ENCODE results near the gene ATCAY. TPM values are rescaled to one million over a fixed set of nuclear protein-coding genes. Genes with fewer than 3 reads are reported as not detected.

Gene ATCAY
- total RNA-seq, 1 donor from 2014 or later = under 0.01 TPM

Small RNA genes lying within 50 kb of the gene (small RNA-seq; reads per million reads assigned to genes)
- not detected for gene RN7SL202P

Other genes with a start within 250 kb of the ATCAY start
- 6.3 TPM for gene PIP5K1C, start 180.2 kb upstream of the ATCAY start, total RNA-seq
- not detected for gene TJP3, start 172.3 kb upstream of the ATCAY start, total RNA-seq
- 9.4 TPM for gene APBA3, start 119.0 kb upstream of the ATCAY start, total RNA-seq
- 34.4 TPM for gene MRPL54, start 118.0 kb upstream of the ATCAY start, total RNA-seq
- gene RAX2, start 108.5 kb upstream of the ATCAY start, total RNA-seq = not detected
- gene MATK, start 94.3 kb upstream of the ATCAY start, total RNA-seq = 0.52 TPM
- gene ZFR2, start 11.6 kb upstream of the ATCAY start, total RNA-seq = not detected
- 48.5 TPM for gene NMRK2, start 52.4 kb downstream of the ATCAY start, total RNA-seq
- gene DAPK3, start 90.4 kb downstream of the ATCAY start, total RNA-seq = 63.7 TPM
- gene EEF2, start 104.8 kb downstream of the ATCAY start, total RNA-seq = 4,276 TPM
- gene PIAS4, start 127.1 kb downstream of the ATCAY start, total RNA-seq = 19.3 TPM
- 4.2 TPM for gene ZBTB7A, start 186.2 kb downstream of the ATCAY start, total RNA-seq
- 114 TPM for gene MAP2K2, start 243.4 kb downstream of the ATCAY start, total RNA-seq

All from skeletal muscle tissue (tissue), 2 donors.